Measurements from ENCODE around the gene SZT2. TPM values are rescaled to one million over a fixed set of nuclear protein-coding genes. Genes with fewer than 3 reads are reported as not detected.

The SZT2 gene
- total and polyA plus RNA-seq, 7 donors = 5.9 to 24.7 (median 17.9) TPM

- no peak for DNase-seq
Observed at GRCh38 chr1:43432907-43433306, 43.2 kb downstream of the SZT2 start.

GRCh38 chr1:43434256-43434655, 44.6 kb downstream of the SZT2 start:
- H3K27ac ChIP-seq = no peak overlapping the region
- H3K4me1 ChIP-seq = no peaks in the 10 kb centered on the region
- H3K36me3 ChIP-seq (ENCODE audit: insufficient read depth in 1 of 2, low read depth in 1 of 2) = peaks cover 20 to 88% of the 10 kb centered on the region in 2 donors
- no peak overlapping the region for H3K4me3 ChIP-seq
- TF ChIP-seq, protein P1, sequence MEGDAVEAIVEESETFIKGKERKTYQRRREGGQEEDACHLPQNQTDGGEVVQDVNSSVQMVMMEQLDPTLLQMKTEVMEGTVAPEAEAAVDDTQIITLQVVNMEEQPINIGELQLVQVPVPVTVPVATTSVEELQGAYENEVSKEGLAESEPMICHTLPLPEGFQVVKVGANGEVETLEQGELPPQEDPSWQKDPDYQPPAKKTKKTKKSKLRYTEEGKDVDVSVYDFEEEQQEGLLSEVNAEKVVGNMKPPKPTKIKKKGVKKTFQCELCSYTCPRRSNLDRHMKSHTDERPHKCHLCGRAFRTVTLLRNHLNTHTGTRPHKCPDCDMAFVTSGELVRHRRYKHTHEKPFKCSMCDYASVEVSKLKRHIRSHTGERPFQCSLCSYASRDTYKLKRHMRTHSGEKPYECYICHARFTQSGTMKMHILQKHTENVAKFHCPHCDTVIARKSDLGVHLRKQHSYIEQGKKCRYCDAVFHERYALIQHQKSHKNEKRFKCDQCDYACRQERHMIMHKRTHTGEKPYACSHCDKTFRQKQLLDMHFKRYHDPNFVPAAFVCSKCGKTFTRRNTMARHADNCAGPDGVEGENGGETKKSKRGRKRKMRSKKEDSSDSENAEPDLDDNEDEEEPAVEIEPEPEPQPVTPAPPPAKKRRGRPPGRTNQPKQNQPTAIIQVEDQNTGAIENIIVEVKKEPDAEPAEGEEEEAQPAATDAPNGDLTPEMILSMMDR (IDR thresholded peaks at IDR 0.05) = no peak
- ATAC-seq (no peak), DNase-seq (no peak)
- no peaks in the 10 kb centered on the region for H3K9me3 ChIP-seq
- intact Hi-C loops (cut with DNase I) = no loop called here
- H3K27me3 ChIP-seq (ENCODE audit: insufficient read depth in 3 of 3, low read length in 2 of 3) = no peaks in the 10 kb centered on the region
- 89 to 93% (median 90%) methylated on average over 7 of the region's 7 CpGs for WGBS, 3 donors

More at GRCh38 chr1:43432907-43433306, 43.2 kb downstream of the SZT2 start:
- H3K27ac ChIP-seq = no peak overlapping the region
- peaks cover 18 to 88% of the 10 kb centered on the region in 2 donors for H3K36me3 ChIP-seq (ENCODE audit: insufficient read depth in 1 of 2, low read depth in 1 of 2)
- H3K9me3 ChIP-seq = no peaks in the 10 kb centered on the region
- no peak overlapping the region for H3K4me3 ChIP-seq
- no peaks in the 10 kb centered on the region for H3K4me1 ChIP-seq
- TF ChIP-seq, protein P1 (IDR thresholded peaks at IDR 0.05) = no peak
- WGBS, 3 donors = 90 to 94% (median 93%) methylated on average over 5 of the region's 5 CpGs
- intact Hi-C loops (cut with DNase I) = no loop called here
- no peak for ATAC-seq
- H3K27me3 ChIP-seq (ENCODE audit: insufficient read depth in 3 of 3, low read length in 2 of 3) = no peaks in the 10 kb centered on the region

- TF ChIP-seq, protein P1 (IDR thresholded peaks at IDR 0.05) = no peak
- Histone ChIP-seq H3K27ac (peak overlapping the region; percentile 10), H3K4me3 (no peak overlapping the region), H3K4me1 (no peaks in the 10 kb centered on the region), H3K9me3 (no peaks in the 10 kb centered on the region), H3K27me3 (ENCODE audit: insufficient read depth in 3 of 3, low read length in 2 of 3) (no peaks in the 10 kb centered on the region), H3K36me3 (ENCODE audit: insufficient read depth in 1 of 2, low read depth in 1 of 2) (peaks cover 23 to 88% of the 10 kb centered on the region in 2 donors)
- intact Hi-C loops (cut with DNase I) = no loop called here
- 60 to 77% (median 61%) methylated on average over 14 of the region's 14 CpGs for WGBS, 3 donors
- DNase-seq (peak in 1 of 2 donors; percentile 52), ATAC-seq (peak; percentile 43 to 70 (median 49))
Observed at GRCh38 chr1:43435146-43436145, 45.7 kb downstream of the SZT2 start.

GRCh38 chr1:43436371-43436770, 46.7 kb downstream of the SZT2 start:
- 76 to 85% (median 83%) methylated on average over 3 of the region's 3 CpGs for WGBS, 3 donors
- Histone ChIP-seq H3K27me3 (ENCODE audit: insufficient read depth in 3 of 3, low read length in 2 of 3) (no peaks in the 10 kb centered on the region), H3K4me1 (no peaks in the 10 kb centered on the region), H3K9me3 (no peaks in the 10 kb centered on the region), H3K4me3 (no peak overlapping the region), H3K27ac (no peak overlapping the region), H3K36me3 (ENCODE audit: insufficient read depth in 1 of 2, low read depth in 1 of 2) (peaks cover 16 to 88% of the 10 kb centered on the region in 2 donors)
- intact Hi-C loops (cut with DNase I) = no loop called here
- ATAC-seq (no peak), DNase-seq (no peak)
- TF ChIP-seq, protein P1 (IDR thresholded peaks at IDR 0.05) = no peak
